GM18873 (cell line): ENCODE results near the gene DNAJB2.

Experiments
- ATAC-seq: cut with Tn5 transposase; IDR thresholded peaks from one replicate; pipeline ENCODE4 v1.9.1; 2021; ENCODE audit warnings: mild to moderate bottlenecking, moderate library complexity, moderate number of reproducible peaks; ENCODE audit not compliant: unreplicated experiment, low FRiP score

The DNAJB2 gene

GRCh38 chr2:219279151-219279915, at the start of gene DNAJB2:
DNAJB2 (plus strand) TSS chr2:219279366; CDS start chr2:219279834, 468 bp downstream.
- peak; percentile 83 for ATAC-seq

GRCh38 chr2:219230059-219230540, 49.1 kb upstream of the DNAJB2 start:
- peak; percentile 1 for ATAC-seq

- no peak for ATAC-seq
Observed at GRCh38 chr2:219234331-219234730, 44.8 kb upstream of the DNAJB2 start.

- no peak for ATAC-seq
Observed at GRCh38 chr2:219243291-219243761, 35.8 kb upstream of the DNAJB2 start.

GRCh38 chr2:219244789-219245147, 34.4 kb upstream of the DNAJB2 start:
- no peak for ATAC-seq

- peak; percentile 56 for ATAC-seq
Observed at GRCh38 chr2:219245148-219245898, 33.8 kb upstream of the DNAJB2 start, which contains the start of the genes GLB1L and STK16. GLB1L (minus strand) TSS chr2:219245444; CDS start chr2:219243573, 1,871 bp downstream. STK16 (plus strand) TSS chr2:219245479; CDS start chr2:219246000, 521 bp downstream.

- ATAC-seq, result no peak
Observed at GRCh38 chr2:219245899-219246230, 33.3 kb upstream of the DNAJB2 start.

- no peak for ATAC-seq
Observed at GRCh38 chr2:219246559-219246958, 32.6 kb upstream of the DNAJB2 start.

- ATAC-seq, result no peak
Observed at GRCh38 chr2:219247678-219248642, 31.2 kb upstream of the DNAJB2 start.

GRCh38 chr2:219248845-219249202, 30.3 kb upstream of the DNAJB2 start:
- no peak for ATAC-seq

- peak; percentile 42 for ATAC-seq
Observed at GRCh38 chr2:219249203-219249980, 29.8 kb upstream of the DNAJB2 start.

GRCh38 chr2:219250049-219250781, 29.0 kb upstream of the DNAJB2 start:
- no peak for ATAC-seq

- no peak for ATAC-seq
Observed at GRCh38 chr2:219251656-219252055, 27.5 kb upstream of the DNAJB2 start.

- no peak for ATAC-seq
Observed at GRCh38 chr2:219252084-219252483, 27.1 kb upstream of the DNAJB2 start.

- no peak for ATAC-seq
Observed at GRCh38 chr2:219252570-219252899, 26.6 kb upstream of the DNAJB2 start.

GRCh38 chr2:219252900-219253752, 26.0 kb upstream of the DNAJB2 start, which contains the start of gene TUBA4B:
TUBA4B (plus strand) TSS chr2:219253243; CDS start chr2:219253408, 165 bp downstream.
- no peak for ATAC-seq

GRCh38 chr2:219253753-219254589, 25.2 kb upstream of the DNAJB2 start, which contains the start of gene TUBA4A:
TUBA4A (minus strand) TSS chr2:219253918; CDS start chr2:219253858, 60 bp downstream.
- ATAC-seq, result peak; percentile 34
